HG03442 (cell line): ENCODE measurements around the gene SLF2.
"Not testable (repeated sequence)": the region's sequence is repeated elsewhere in the genome, so short reads cannot be mapped to it uniquely, and the experiment has no call there.

Experiments used
- ATAC-seq: cut with Tn5 transposase; IDR thresholded peaks from one replicate; pipeline ENCODE4 v1.9.1; 2021; ENCODE audit warnings: mild to moderate bottlenecking, moderate library complexity; ENCODE audit not compliant: unreplicated experiment

SLF2 gene

GRCh38 chr10:100960251-100960650, 47.5 kb downstream of the SLF2 start:
- no peak for ATAC-seq

DNA sequence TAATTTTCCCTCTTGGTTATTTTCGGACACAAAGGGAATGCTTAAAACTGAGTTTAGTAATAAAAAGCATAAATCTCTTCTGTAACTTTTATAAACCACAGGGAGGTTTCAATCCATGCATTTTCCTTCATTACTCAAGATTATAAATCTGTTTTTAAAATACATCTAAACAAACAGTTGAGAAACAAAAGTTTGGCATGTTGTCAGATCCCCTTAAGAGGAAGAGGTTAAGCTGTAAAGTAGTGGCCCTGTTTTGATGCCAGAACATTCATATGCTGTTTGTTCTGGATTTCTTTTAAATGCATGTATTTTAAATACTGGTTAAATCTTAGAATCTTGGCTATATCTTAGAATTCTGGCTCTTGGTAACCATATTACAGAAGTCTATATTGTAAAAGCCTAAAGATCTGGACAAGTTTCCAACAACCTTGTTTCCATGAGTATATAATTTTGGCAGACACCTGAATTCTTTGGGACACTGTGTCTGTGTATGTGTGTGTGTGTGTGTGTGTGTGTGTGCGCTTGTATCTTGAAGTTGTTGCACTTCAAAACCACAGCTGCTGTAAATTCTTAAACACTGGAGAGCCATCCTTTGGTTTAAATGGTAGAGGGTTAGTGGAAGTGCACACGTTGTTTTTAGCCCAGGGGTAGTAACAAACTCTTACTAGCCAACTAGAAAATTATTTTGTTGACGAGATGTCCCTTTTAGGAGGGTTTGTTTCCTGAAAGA, 49.8 kb downstream of the SLF2 start:
- no peak for ATAC-seq

GRCh38 chr10:100963826-100964225, 51.1 kb downstream of the SLF2 start:
- ATAC-seq: no peak

- ATAC-seq: no peak
These were observed 53.1 kb downstream of the SLF2 start for GRCh38 chr10:100965820-100966219.

- ATAC-seq: no peak
These were observed 54.1 kb downstream of the SLF2 start for GRCh38 chr10:100966887-100967286.

- no peak for ATAC-seq
These were observed 54.6 kb downstream of the SLF2 start for GRCh38 chr10:100967332-100967731.

- ATAC-seq: no peak
These were observed 55.4 kb downstream of the SLF2 start for GRCh38 chr10:100968062-100968736.

DNA sequence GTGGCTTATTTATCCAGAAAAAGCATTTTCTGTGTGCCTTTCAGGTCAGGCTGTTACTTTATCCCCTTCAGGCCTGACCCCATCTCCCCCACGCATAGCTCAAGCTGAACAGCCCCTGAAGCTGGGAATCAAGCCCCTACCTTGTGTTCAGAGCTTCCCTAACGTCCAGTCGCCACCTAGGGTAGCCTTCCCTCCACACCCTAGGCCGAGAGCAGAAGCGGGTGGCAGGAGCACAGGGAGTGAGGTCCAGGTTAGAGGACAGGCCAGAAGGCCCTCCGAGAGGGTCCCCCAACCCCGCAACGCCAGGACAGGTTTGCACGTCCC, 56.1 kb downstream of the SLF2 start:
- no peak for ATAC-seq

DNA sequence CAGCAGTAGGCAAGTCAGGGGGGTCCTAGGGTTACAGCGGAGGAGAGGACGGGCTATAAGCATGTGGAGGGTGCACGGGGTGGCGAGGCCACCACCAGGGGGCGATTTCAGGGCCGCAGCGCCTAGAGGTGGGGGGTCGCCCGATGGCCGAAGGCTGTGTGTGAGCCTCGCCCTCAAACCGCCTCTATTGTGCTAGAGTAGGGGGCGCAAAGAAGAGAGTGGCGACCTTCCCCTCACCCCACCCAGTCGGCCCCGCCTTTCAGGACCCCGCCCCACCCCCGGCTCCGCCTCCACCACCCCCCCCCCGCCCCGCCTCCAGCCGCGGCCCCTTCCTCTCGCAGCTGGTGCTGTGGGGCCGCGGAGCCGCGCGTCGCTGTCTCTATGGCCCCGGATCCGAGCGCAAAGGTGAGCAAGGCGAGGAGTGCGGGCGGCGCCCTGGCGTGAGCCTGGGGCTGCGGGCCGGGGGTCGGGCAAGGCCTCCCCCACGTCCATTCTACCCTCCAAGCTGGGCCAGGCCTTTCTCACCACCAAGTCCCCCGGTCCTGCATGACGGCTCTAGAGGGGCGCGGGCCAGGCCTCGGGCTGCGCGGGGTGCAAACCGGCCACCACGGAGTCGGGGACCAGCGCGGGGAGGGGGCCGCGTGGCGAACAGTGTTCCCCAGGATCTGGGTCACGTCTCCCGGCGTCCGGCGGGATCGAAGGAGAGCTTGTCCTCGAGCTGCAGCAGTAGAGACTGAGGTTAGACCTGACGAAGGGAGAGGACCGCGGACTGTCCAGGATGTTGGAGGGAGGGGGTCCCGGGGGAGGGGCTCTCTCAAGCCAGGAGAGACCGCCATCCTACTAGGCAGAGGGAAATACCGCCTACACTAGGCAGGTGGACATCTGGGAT, 56.7 kb downstream of the SLF2 start, which contains the start of gene SEMA4G:
Gene SEMA4G (plus strand): TSS at position 318 of the 889 bp plus-strand sequence. CDS start 3,409 bp downstream, outside the sequence.
- no peak for ATAC-seq

- no peak for ATAC-seq
These were observed 57.5 kb downstream of the SLF2 start for GRCh38 chr10:100970076-100970913.

DNA sequence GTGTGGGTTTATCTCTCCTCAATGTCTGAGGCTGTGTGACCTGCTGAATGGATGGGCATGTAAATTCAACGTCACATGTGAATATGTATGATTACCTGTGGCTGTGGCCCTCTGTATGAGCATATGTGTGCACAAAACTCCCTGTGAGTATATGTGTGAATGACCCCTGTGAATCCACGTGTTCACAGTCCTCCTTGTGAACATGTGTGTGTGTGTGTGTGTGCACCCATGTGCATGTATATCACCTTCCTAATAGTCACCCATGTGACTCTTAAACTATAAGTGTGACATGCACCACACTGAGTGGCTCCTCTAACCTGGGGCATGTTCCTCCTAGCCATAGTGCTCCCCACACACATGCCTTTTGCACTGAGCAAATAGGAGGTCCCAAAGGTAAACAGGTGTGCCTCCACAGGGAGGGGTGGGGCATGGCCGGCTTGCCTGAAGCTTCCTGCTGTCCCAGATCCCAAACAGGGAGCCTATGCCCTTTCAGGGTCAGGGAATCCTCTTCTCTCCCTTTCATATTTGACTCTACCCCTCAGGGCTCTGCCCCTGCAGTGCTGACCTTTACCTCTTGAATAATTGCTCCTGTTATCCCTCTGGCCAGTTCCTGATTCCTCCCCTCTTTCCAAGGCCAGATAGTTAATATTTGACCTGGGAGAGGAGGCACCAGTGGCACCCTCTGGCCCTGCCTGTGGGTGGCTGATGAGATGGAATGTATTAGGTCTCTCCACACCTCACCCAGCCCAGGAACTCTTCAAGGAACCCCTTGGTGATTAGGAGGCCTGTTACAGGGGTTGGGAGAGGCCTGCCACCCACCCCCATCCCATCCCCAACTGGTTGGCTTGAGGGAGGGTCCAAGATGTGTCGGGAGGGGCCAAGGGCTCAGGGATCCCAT, 58.4 kb downstream of the SLF2 start:
- ATAC-seq: no peak

DNA sequence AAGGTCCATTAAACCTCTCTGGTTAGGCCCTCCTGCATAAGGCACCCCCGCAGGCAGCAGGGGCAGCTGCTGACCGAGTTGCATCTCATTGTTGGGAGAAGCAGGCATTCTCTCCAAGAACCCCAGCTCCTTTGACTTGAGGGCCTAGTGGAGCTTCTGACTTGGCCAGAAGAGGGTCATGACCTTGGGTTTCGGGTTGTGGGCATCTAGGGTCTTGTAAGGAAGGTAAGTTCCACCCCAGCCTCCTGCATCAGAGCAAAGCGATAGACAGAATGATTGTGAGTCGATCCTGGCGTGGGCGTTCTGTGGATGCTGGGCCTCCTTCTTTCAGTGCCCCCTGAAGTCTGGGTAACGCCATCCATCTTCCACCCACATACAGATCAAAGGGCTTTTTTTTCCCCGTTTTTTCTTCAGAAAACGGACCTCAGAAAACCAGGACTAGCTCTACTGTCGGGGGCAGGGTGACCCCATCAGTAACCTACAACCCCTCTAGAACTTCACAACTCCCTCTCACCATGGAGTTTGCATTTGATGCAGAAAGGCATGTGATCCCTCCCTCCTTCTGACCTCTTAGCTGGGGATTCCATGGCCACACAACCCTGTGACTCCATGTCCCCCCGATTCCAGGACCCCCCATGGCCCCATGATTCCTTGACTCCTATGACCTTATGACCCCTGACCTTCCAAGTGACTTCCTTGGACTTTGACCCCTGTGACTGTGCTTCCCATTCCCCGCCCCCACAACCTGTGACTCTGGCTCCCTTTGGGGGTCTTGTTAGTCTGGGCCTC, 59.5 kb downstream of the SLF2 start:
- no peak for ATAC-seq

- no peak for ATAC-seq
These were observed 60.3 kb downstream of the SLF2 start for GRCh38 chr10:100972904-100973535.

- not testable (repeated sequence) for ATAC-seq
These were observed 62.6 kb downstream of the SLF2 start for GRCh38 chr10:100975397-100975796.

- no peak for ATAC-seq
These were observed 64.1 kb downstream of the SLF2 start for GRCh38 chr10:100976906-100977305.

GRCh38 chr10:100977436-100977835, 64.7 kb downstream of the SLF2 start:
- no peak for ATAC-seq

DNA sequence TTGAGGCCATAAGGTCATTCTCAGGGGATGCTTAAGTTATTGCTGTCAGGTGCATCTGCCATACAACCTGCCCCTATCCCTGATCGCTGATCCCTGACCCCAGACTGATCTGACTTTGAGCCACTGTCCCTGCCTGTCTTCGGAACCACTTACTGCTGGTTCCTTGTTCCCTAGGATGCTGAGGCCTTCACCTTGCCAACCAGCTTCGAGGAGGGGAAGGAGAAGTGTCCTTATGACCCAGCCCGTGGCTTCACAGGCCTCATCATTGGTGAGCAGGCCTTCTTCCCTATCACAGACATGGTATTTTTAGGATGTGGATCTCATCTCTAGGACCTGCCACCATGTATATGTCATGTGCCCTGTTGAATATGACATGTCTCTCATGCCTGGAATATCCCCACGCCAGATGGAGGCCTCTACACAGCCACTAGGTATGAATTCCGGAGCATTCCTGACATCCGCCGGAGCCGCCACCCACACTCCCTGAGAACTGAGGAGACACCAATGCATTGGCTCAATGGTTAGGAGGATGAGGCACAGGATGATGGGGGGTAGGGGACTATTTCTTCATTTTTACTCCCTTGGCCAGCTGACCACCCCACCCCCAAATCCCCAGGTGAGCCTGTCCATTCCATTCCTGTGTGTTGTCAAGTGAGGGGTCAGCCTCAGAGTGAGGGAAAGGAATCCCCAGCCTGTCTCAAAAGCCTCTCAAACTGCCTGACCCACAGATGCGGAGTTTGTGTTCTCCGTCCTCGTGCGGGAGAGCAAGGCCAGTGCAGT, 65.5 kb downstream of the SLF2 start:
- no peak for ATAC-seq

- no peak for ATAC-seq
These were observed 66.1 kb downstream of the SLF2 start for GRCh38 chr10:100978901-100979195.
